GM12878 (cell line): Measurements from ENCODE around the gene ID3. TPM values are rescaled to one million over a fixed set of nuclear protein-coding genes. Genes with fewer than 3 reads are reported as not detected.

Source experiments
- ATAC-seq: fragments of 200-7000 bp; cut with Tn5 transposase; 3 replicates; pipeline ENCODE4 v1.9.1; 2020; ENCODE audit warnings: mild to moderate bottlenecking, moderate library complexity
- BruUV-seq: library from RNA; stranded (reverse); fragments of 400-500 nt; replicated peaks from 2 replicates; lab custom pipeline; 2021; lab: Mats Ljungman, UMichigan
- CTCF ChIA-PET: fragments of 300-600 bp; sonication (Branson Sonifier 250); formaldehyde crosslinking; extraction: SDS; loops from one replicate; lab custom pipeline; 2021; ENCODE audit warnings: inconsistent platforms; lab: Yijun Ruan, JAX
- POLR2A ChIA-PET: fragments of 350-600 bp; formaldehyde crosslinking; extraction: SDS; loops from one replicate; lab custom pipeline; 2021; ENCODE audit warnings: inconsistent platforms; lab: Charles Lee
- RAD21 ChIA-PET: fragments of 300-600 bp; sonication (Branson Sonifier 250); formaldehyde crosslinking; loops from one replicate; lab custom pipeline; 2023; ENCODE audit warnings: antibody characterized with exemption; ENCODE audit not compliant: unreplicated experiment; lab: Charles Lee
- SMC1A ChIA-PET: fragments of 300-600 bp; sonication (Branson Sonifier 250); formaldehyde crosslinking; loops from one replicate; lab custom pipeline; 2023; ENCODE audit not compliant: unreplicated experiment, uncharacterized antibody; lab: Charles Lee
- DNase-seq: peaks from one replicate; pipeline ENCODE4 v3.0.0-alpha.2; 2011; ENCODE audit warnings: low read depth, low spot score
- FAIRE-seq: peaks from 3 replicates; lab custom pipeline; 2011; peaks lifted over from hg19 to GRCh38; lab: Jason Lieb, UNC
- H2AFZ ChIP-seq: 2 replicates; pipeline ENCODE4 v1.6.0; 2011; ENCODE audit warnings: low read depth, low read length, control low read depth; ENCODE audit not compliant: control insufficient read depth
- H3K27ac ChIP-seq: 2 replicates; pipeline ENCODE4 v1.5.1; 2011; ENCODE audit warnings: control low read depth; ENCODE audit not compliant: control insufficient read depth, insufficient read depth
- H3K27me3 ChIP-seq, 2 experiments: replicated peaks in 1 of 2; 2 replicates each; pipeline versions ENCODE4 v1.6.0 to v1.6.1; 2011; ENCODE audit warnings: low read length in 1 of 2; ENCODE audit not compliant: control insufficient read depth in 2 of 2, insufficient read depth in 2 of 2
- H3K36me3 ChIP-seq, 2 experiments: 2 replicates each; pipeline ENCODE4 v1.5.1; 2011; ENCODE audit warnings: low read length in 1 of 2; ENCODE audit not compliant: control insufficient read depth in 2 of 2, insufficient read depth in 2 of 2
- H3K4me1 ChIP-seq: 2 replicates; pipeline ENCODE4 v1.6.1; 2011; ENCODE audit warnings: mild to moderate bottlenecking, low read length, moderate library complexity, mixed read lengths; ENCODE audit not compliant: control insufficient read depth, insufficient read depth
- H3K4me2 ChIP-seq: 2 replicates; pipeline ENCODE4 v1.6.0; 2011; ENCODE audit warnings: control low read depth; ENCODE audit not compliant: control insufficient read depth, insufficient read depth
- H3K4me3 ChIP-seq: fragments of 200-600 bp; sonication (generic); 2 replicates; pipeline ENCODE4 v1.5.1; 2016
- H3K79me2 ChIP-seq: 2 replicates; pipeline ENCODE4 v1.6.0; 2011; ENCODE audit warnings: low read length; ENCODE audit not compliant: control insufficient read depth, insufficient read depth
- H3K9ac ChIP-seq: 2 replicates; pipeline ENCODE4 v1.8.0; 2011; ENCODE audit warnings: low read length, control low read depth, mixed read lengths; ENCODE audit not compliant: control insufficient read depth, insufficient read depth
- H3K9me3 ChIP-seq: replicated peaks from 3 replicates; pipeline ENCODE4 v1.5.1; 2011; ENCODE audit warnings: mild to moderate bottlenecking, low read length; ENCODE audit not compliant: control insufficient read depth, insufficient read depth
- H4K20me1 ChIP-seq: 2 replicates; pipeline ENCODE4 v1.6.0; 2011; ENCODE audit not compliant: control insufficient read depth, insufficient read depth
- BACH1 ChIP-seq: fragments of 450-650 bp; IDR thresholded peaks from 2 replicates; pipeline ENCODE4 v1.6.1; 2017; ENCODE audit warnings: mild to moderate bottlenecking, borderline replicate concordance
- BHLHE40 ChIP-seq, 2 experiments: fragments of 450-650 bp in 1 of 2; IDR thresholded peaks; 2 replicates each; pipeline ENCODE4 v1.6.1; 2011 to 2017; ENCODE audit warnings: low read depth in 2 of 2, borderline replicate concordance in 1 of 2, improper control_type of control experiment in 1 of 2, low read length in 1 of 2, mild to moderate bottlenecking in 1 of 2
- CBX5 ChIP-seq: sonication (generic); IDR thresholded peaks from 2 replicates; pipeline ENCODE4 v1.6.1; 2016; ENCODE audit warnings: low read depth, moderate library complexity, mild to moderate bottlenecking, inconsistent platforms
- JUND ChIP-seq: IDR thresholded peaks from 2 replicates; pipeline ENCODE4 v1.6.1; 2012; ENCODE audit warnings: low read depth, mild to moderate bottlenecking, low read length, improper control_type of control experiment, moderate library complexity
- MEF2B ChIP-seq: fragments of 450-650 bp; IDR thresholded peaks from 2 replicates; pipeline ENCODE4 v1.6.1; 2018; ENCODE audit warnings: mild to moderate bottlenecking, moderate library complexity; ENCODE audit not compliant: partially characterized antibody, poor library complexity, severe bottlenecking
- POLR2AphosphoS2 ChIP-seq: IDR thresholded peaks from 2 replicates; pipeline ENCODE4 v1.6.1; 2011; ENCODE audit warnings: low read depth, mild to moderate bottlenecking, low read length, improper control_type of control experiment, moderate library complexity
- SMC3 ChIP-seq: IDR thresholded peaks from 2 replicates; pipeline ENCODE4 v1.6.1; 2011; ENCODE audit warnings: low read length, improper control_type of control experiment, borderline replicate concordance
- YY1 ChIP-seq: IDR thresholded peaks from 2 replicates; pipeline ENCODE4 v1.6.1; 2011; ENCODE audit warnings: low read depth, mild to moderate bottlenecking, low read length
- ZNF217 ChIP-seq: fragments of 450-650 bp; IDR thresholded peaks from 2 replicates; pipeline ENCODE4 v1.6.1; 2017; ENCODE audit warnings: antibody characterized with exemption, mild to moderate bottlenecking
- WGBS: methylation state at CpG from one replicate; pipeline ENCODE4 v1.1.6; 2016; ENCODE audit warnings: low lambda C conversion rate; ENCODE audit not compliant: insufficient replicate concordance, insufficient coverage; ENCODE audit errors: missing lambda C conversion rate; 5-methylcytosine and 5-hydroxymethylcytosine counted together
- in situ Hi-C: fragments of 300-500 bp; cut with MboI; formaldehyde crosslinking; loops from 9 replicates; pipeline ENCODE4 v1.14.3; 2018; ENCODE audit warnings: mixed read lengths
- intact Hi-C: fragments of 100-400 bp; cut with micrococcal nuclease; formaldehyde crosslinking; loops from one replicate; pipeline ENCODE4 v1.14.2; 2022; ENCODE audit not compliant: unreplicated experiment
- polyA plus RNA-seq, 11 experiments: library from polyadenylated mRNA; depleted of rRNA in 4 of 11; unstranded in 6 of 11; stranded (reverse) in 5 of 11; fragments of >200 nt; fragmentation: Nextera tagmentation in 4 of 11; fragmentation: Illumina TruSeq in 1 of 11; extraction: Ambion mirVana in 4 of 11; extraction: Trizol in 1 of 11; gene quantifications; 1 replicate in 1 of 11; 2 replicates in 10 of 11; pipeline versions ENCODE4 v1.2.1 to v1.2.3, GENCODE V29; 2011 to 2016; ENCODE audit warnings: inconsistent platforms in 2 of 11, missing spikeins in 2 of 11, low read depth in 1 of 11
- total RNA-seq, 4 experiments: library from RNA; depleted of rRNA in 3 of 4; stranded (reverse); fragments of >200 nt in 3 of 4; fragmentation: Illumina TruSeq in 1 of 4; extraction: Trizol in 1 of 4; gene quantifications; 2 replicates each; pipeline versions ENCODE4 v1.2.1 to v1.2.3, GENCODE V29; 2013 to 2021

The ID3 gene
- total and polyA plus RNA-seq, 10 of the 15 experiments (the other 5 are each of a cell fraction or from before 2014, with no cell fraction given) = 42.7 to 475 (median 207) TPM

DNA sequence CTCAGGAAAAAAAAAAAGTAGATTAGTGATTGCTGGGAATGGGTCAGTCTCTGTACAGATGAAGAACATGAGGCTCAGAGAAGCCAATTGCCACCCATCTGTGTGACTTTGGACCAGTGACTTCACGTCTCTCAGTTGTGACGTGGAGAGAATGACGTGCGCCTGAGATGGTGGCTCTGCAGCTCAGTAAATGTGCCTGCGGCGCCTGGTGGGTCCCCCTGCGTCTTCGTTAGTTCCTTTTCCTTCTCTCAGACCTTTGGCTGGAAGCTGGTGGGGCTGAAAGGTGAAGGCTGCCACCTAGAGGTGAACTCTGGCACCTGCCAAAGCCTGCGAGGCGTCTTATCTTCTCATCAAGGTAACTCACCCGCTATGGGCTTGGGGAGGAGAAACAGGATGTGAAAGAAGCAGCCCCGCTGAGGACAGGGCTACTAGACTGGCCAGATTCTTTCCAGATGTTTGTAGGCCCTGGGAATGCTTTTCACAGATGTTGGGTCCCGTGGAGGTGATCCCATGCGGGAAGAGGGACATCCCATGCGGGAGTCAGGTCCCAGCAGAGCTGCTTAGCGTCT, 19.5 kb downstream of the ID3 start (continued):
- TF ChIP-seq ZNF217 = no peak
- TF ChIP-seq SMC3 = peak; percentile 98
- peak; percentile 73; the same call in 1 of the 2 replicates for TF ChIP-seq CBX5
- TF ChIP-seq POLR2AphosphoS2 = no peak

DNA sequence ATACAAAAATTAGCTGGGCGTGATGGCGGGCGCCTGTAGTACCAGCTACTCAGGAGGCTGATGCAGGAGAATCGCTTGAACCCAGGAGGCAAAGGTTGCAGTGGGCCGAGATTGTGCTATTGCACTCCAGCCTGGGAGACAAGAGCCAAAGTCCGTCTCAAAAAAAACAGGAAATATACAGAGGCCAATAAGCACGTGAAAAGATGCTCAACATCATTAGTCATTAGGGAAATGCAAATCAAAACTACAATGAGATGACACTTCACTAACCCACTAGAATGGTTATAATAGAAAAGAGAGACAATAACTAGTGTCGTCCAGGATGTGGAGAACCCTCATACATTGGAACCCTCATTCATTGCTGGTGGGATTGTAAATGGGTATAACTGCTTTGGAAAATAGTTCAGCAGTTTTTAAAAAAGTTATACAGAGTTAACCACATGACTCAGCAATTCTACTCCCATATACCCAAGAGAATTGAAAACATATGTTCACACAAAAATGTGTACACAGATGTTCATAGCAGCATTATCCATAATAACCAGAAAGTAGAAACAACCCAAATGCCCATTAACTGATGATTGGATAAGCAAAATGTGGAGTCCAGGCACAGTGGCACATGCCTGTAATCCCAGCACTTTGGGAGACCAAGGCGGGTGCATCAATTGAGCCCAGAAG, 21.9 kb downstream of the ID3 start:
- 67% methylated on average over 9 of the region's 9 CpGs for WGBS
- intact Hi-C loops = no loop called here
- in situ Hi-C loops = no loop called here
- Histone ChIP-seq H3K4me2 (no peak overlapping the region), H3K79me2 (no peaks in the 10 kb centered on the region), H3K9me3 (no peaks in the 10 kb centered on the region), H3K36me3 (no peaks in the 10 kb centered on the region), H4K20me1 (no peaks in the 10 kb centered on the region), H3K4me1 (peaks cover 24% of the 10 kb centered on the region), H3K27me3 (no peaks in the 10 kb centered on the region)
- BruUV-seq = no TSS peak
- no peak for ATAC-seq
- RAD21 ChIA-PET = interaction anchor here (0.7 to 10.0 kb wide), 6 partner anchors 11 to 180 kb away, joined by 3 to 272 read pairs (median 17); no protein-coding TSS in a partner anchor
- DNase-seq = no peak
- POLR2A ChIA-PET = interaction anchor here (1.1 kb wide), 1 partner anchor 9 kb away, joined by 3 read pairs; no protein-coding TSS in a partner anchor
- FAIRE-seq = no peak
- TF ChIP-seq BACH1 (peak; percentile 86), BHLHE40 (IDR thresholded peaks at IDR 0.05; ENCODE audit: borderline replicate concordance in 1 of 2, low read depth in 2 of 2, low read length in 1 of 2) (peak; percentile 30 to 77; a peak in 2 of 4 replicates), YY1 (no peak), MEF2B (peak; percentile 56), JUND (no peak)
- TF ChIP-seq, all 136 proteins: peak for 3
- SMC1A ChIA-PET = interaction anchor here (1.0 to 13.7 kb wide), 5 partner anchors 8 to 190 kb away, joined by 3 to 258 read pairs (median 3); no protein-coding TSS in a partner anchor
- Histone ChIP-seq H3K27ac (no peak overlapping the region), H2AFZ (peak overlapping the region; percentile 29; the same call in 1 of the 2 replicates), H3K9ac (no peak overlapping the region), H3K4me3 (no peak overlapping the region)
- CTCF ChIA-PET = interaction anchor here (1.1 to 28.3 kb wide), 3 partner anchors 10 to 100 kb away, joined by 7 to 784 read pairs (median 142); partner anchors contain the start of gene E2F2
